Measurements from ENCODE around the gene NPDC1. TPM values are rescaled to one million over a fixed set of nuclear protein-coding genes. Genes with fewer than 3 reads are reported as not detected.

NPDC1 gene
- total RNA-seq, 3 donors from 2014 or later = 21.9 to 63.9 (median 63.1) TPM

DNA sequence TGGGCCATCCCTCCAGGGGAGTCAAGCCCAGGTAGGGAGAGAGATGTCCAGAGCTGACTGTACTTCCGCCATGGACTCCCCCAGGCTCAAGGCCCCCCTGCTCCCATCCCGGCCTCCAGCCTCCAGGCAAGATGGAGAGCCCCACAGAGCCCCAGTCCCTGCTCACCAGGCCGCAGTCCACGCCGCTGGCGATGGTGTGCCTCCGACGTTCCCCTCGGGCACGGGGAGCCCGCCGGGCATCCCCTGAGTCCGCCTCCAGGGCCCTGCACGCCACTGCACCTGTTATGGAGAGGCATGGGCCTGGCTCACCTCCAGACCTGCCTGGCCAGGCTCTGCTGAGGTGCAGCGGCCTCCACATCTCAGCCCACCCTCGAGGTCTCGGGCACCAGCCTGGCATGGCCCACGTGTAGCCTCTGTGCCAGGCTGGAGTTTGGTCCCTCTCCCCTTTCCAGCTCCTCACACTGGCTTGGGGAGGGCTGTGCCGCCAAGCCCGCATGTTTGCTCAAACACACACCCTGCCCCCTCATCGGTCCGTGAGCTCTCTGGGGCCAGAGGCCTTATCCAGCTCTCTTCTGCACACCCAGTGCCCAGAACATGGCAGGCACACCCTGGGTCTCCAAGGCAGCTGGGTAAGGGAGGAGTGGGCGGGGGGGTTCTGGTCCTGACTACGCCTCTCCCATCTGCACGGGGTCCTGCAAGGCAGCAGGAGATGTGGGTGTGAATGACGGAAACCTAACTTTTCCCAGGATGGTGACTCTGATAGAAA is 20.3 kb upstream of the NPDC1 start:
- Histone ChIP-seq H3K36me3 (no peaks in the 10 kb centered on the region), H3K4me1 (peaks cover 6 to 8% of the 10 kb centered on the region in 2 donors), H3K9me3 (no peaks in the 10 kb centered on the region), H3K27me3 (peaks cover 0 to 4% of the 10 kb centered on the region in 2 donors), H3K27ac (no peak overlapping the region), H3K4me3 (no peak overlapping the region)
- no peak for DNase-seq (ENCODE audit: low spot score in 2 of 2)
- intact Hi-C loops (cut with DNase I; ENCODE audit: low total_unique reads) = no loop called here
- TF ChIP-seq POLR2A (IDR thresholded peaks at IDR 0.05) = no peak
- TF ChIP-seq, protein P1, sequence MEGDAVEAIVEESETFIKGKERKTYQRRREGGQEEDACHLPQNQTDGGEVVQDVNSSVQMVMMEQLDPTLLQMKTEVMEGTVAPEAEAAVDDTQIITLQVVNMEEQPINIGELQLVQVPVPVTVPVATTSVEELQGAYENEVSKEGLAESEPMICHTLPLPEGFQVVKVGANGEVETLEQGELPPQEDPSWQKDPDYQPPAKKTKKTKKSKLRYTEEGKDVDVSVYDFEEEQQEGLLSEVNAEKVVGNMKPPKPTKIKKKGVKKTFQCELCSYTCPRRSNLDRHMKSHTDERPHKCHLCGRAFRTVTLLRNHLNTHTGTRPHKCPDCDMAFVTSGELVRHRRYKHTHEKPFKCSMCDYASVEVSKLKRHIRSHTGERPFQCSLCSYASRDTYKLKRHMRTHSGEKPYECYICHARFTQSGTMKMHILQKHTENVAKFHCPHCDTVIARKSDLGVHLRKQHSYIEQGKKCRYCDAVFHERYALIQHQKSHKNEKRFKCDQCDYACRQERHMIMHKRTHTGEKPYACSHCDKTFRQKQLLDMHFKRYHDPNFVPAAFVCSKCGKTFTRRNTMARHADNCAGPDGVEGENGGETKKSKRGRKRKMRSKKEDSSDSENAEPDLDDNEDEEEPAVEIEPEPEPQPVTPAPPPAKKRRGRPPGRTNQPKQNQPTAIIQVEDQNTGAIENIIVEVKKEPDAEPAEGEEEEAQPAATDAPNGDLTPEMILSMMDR (IDR thresholded peaks at IDR 0.05) = no peak
- TF ChIP-seq POLR2AphosphoS5 (IDR thresholded peaks at IDR 0.05) = no peak

DNA sequence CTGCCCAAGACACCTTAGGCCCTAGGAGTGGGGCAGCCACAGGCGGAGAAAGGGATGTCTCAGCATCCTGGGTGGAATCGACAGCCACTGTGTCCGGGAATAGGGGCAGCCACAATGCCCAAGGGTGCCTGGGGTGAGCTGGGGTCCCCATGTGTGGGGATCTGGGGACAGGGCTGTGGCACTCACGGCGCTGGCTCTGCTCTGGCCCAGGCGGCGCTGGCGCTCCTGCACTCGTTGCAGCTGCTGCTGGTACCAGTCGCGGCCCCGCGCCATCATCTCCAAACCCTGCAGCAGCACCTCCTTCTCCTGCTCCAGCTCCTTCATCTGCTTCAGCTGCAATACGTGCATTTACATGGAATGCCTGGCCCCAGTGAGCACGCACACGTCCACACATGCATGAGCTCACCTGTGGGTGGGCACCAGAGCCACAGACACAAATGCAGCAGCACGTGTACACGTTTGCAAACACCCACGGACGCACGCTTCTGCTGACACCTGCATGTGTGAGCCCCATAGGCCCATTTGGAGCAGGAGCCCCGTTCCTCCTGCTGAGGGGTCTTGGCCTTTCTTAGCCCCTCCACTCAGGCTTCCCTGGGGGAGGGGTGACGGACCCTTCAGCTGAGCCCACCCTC is 19.5 kb upstream of the NPDC1 start:
- no peak overlapping the region for H3K4me3 ChIP-seq
- no peaks in the 10 kb centered on the region for H3K36me3 ChIP-seq
- H3K27me3 ChIP-seq = peaks cover 0 to 4% of the 10 kb centered on the region in 2 donors
- H3K4me1 ChIP-seq = peaks cover 0 to 3% of the 10 kb centered on the region in 2 donors
- no peak overlapping the region for H3K27ac ChIP-seq
- no peaks in the 10 kb centered on the region for H3K9me3 ChIP-seq
- TF ChIP-seq POLR2A (IDR thresholded peaks at IDR 0.05) (no peak), POLR2AphosphoS5 (IDR thresholded peaks at IDR 0.05) (no peak)
- TF ChIP-seq, protein P1 (IDR thresholded peaks at IDR 0.05) = no peak
- intact Hi-C loops (cut with DNase I; ENCODE audit: low total_unique reads) = no loop called here
- DNase-seq (ENCODE audit: low spot score in 2 of 2) = no peak

DNA sequence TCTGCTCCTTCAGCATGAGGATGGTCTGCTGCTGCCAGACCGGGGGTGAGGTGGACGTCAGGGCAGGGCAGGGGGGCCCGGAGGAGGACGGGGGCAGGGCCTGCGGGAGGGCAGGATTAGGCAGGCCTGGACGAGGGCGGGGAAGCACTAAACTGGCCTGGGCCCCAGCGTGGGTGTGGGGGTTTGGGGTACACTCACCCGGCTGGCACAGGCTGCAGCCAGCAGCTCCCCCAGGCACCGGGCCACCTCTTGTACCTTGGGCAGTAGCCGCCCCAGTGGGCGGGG is 18.8 kb upstream of the NPDC1 start:
- intact Hi-C loops (cut with DNase I; ENCODE audit: low total_unique reads) = no loop called here
- H3K27ac ChIP-seq = no peak overlapping the region
- no peaks in the 10 kb centered on the region for H3K9me3 ChIP-seq
- TF ChIP-seq POLR2AphosphoS5 (IDR thresholded peaks at IDR 0.05) (no peak), POLR2A (IDR thresholded peaks at IDR 0.05) (no peak)
- TF ChIP-seq, protein P1 (IDR thresholded peaks at IDR 0.05) = no peak
- H3K4me3 ChIP-seq = peak overlapping the region in 2 of 3 donors; percentile 9 to 40
- no peak for DNase-seq (ENCODE audit: low spot score in 2 of 2)
- peaks cover 0 to 4% of the 10 kb centered on the region in 2 donors for H3K27me3 ChIP-seq
- no peaks in the 10 kb centered on the region for H3K36me3 ChIP-seq
- peaks cover 0 to 3% of the 10 kb centered on the region in 2 donors for H3K4me1 ChIP-seq

GRCh38 chr9:137064027-137064879 is 18.3 kb upstream of the NPDC1 start:
- no peak for DNase-seq (ENCODE audit: low spot score in 2 of 2)
- H3K9me3 ChIP-seq = no peaks in the 10 kb centered on the region
- intact Hi-C loops (cut with DNase I; ENCODE audit: low total_unique reads) = no loop called here
- TF ChIP-seq, protein P1 (IDR thresholded peaks at IDR 0.05) = peak; percentile 85 to 97 (median 95)
- TF ChIP-seq POLR2A (IDR thresholded peaks at IDR 0.05) (no peak), POLR2AphosphoS5 (IDR thresholded peaks at IDR 0.05) (no peak)
- peaks cover 0 to 4% of the 10 kb centered on the region in 2 donors for H3K27me3 ChIP-seq
- no peaks in the 10 kb centered on the region for H3K36me3 ChIP-seq
- peaks cover 0 to 3% of the 10 kb centered on the region in 2 donors for H3K4me1 ChIP-seq
- H3K27ac ChIP-seq = no peak overlapping the region
- peak overlapping the region in 2 of 3 donors; percentile 9 to 40 for H3K4me3 ChIP-seq

Measured in breast epithelium (tissue), 4 donors.